T-helper 1 cell treated with Interleukin-12 subunit alpha and Interleukin-12 subunit beta and Interleukin-4 antibody, amounts not matched to agents 30 μg/mL and 1 μg/mL, for 36 hours (primary cell): ENCODE data around the gene NCK1.
A peak's percentile ranks its signal among the peaks of the same experiment; 100 is the strongest.
"Not testable (repeated sequence)": the region's sequence is repeated elsewhere in the genome, so short reads cannot be mapped to it uniquely, and the experiment has no call there.

Experiments
- H3K27ac Mint-ChIP-seq: one replicate; pipeline ENCODE4 v1.8.0; 2021; ENCODE audit warnings: mild to moderate bottlenecking, mixed read lengths
- H3K27me3 Mint-ChIP-seq: one replicate; pipeline ENCODE4 v1.8.0; 2021; ENCODE audit warnings: low read depth, mixed read lengths
- H3K36me3 Mint-ChIP-seq: one replicate; pipeline ENCODE4 v1.8.0; 2021; ENCODE audit warnings: low read depth, mixed read lengths
- H3K4me1 Mint-ChIP-seq: one replicate; pipeline ENCODE4 v1.8.0; 2021; ENCODE audit warnings: low read depth, mixed read lengths
- H3K4me3 Mint-ChIP-seq: one replicate; pipeline ENCODE4 v1.8.0; 2021; ENCODE audit warnings: mild to moderate bottlenecking, moderate library complexity, mixed read lengths
- H3K9me3 Mint-ChIP-seq: one replicate; pipeline ENCODE4 v1.8.0; 2021; ENCODE audit warnings: mixed read lengths

The NCK1 gene

GRCh38 chr3:136840252-136840651, 21.8 kb upstream of the NCK1 start:
- Mint-ChIP-seq H3K36me3 (peaks cover 22% of the 10 kb centered on the region), H3K4me3 (no peak overlapping the region), H3K27ac (peak overlapping the region; percentile 59), H3K27me3 (no peaks in the 10 kb centered on the region), H3K4me1 (peaks cover 24% of the 10 kb centered on the region), H3K9me3 (no peaks in the 10 kb centered on the region)

GRCh38 chr3:136842294-136842693, 19.7 kb upstream of the NCK1 start:
- Mint-ChIP-seq H3K27me3 (no peaks in the 10 kb centered on the region), H3K4me1 (peaks cover 24% of the 10 kb centered on the region), H3K36me3 (peaks cover 31% of the 10 kb centered on the region), H3K4me3 (no peak overlapping the region), H3K9me3 (no peaks in the 10 kb centered on the region), H3K27ac (no peak overlapping the region)

GRCh38 chr3:136844724-136845123, 17.3 kb upstream of the NCK1 start:
- peaks cover 10% of the 10 kb centered on the region for H3K4me1 Mint-ChIP-seq
- no peaks in the 10 kb centered on the region for H3K9me3 Mint-ChIP-seq
- H3K27ac Mint-ChIP-seq, result no peak overlapping the region

GRCh38 chr3:136852180-136852579, 9.8 kb upstream of the NCK1 start:
- Mint-ChIP-seq H3K27me3 (no peaks in the 10 kb centered on the region), H3K4me1 (peaks cover 9% of the 10 kb centered on the region), H3K9me3 (no peaks in the 10 kb centered on the region), H3K27ac (no peak overlapping the region), H3K36me3 (peaks cover 19% of the 10 kb centered on the region), H3K4me3 (no peak overlapping the region)

More at GRCh38 chr3:136844724-136845123, 17.3 kb upstream of the NCK1 start:
- Mint-ChIP-seq H3K4me3 (no peak overlapping the region), H3K27me3 (no peaks in the 10 kb centered on the region), H3K36me3 (peaks cover 25% of the 10 kb centered on the region)

- Mint-ChIP-seq H3K36me3 (peaks cover 21% of the 10 kb centered on the region), H3K27ac (no peak overlapping the region), H3K4me3 (no peak overlapping the region), H3K4me1 (peaks cover 33% of the 10 kb centered on the region), H3K27me3 (no peaks in the 10 kb centered on the region), H3K9me3 (no peaks in the 10 kb centered on the region)
Observed at GRCh38 chr3:136856665-136857064, 5.3 kb upstream of the NCK1 start.

GRCh38 chr3:136858381-136858780, 3.6 kb upstream of the NCK1 start:
- peaks cover 38% of the 10 kb centered on the region for H3K4me1 Mint-ChIP-seq
- H3K9me3 Mint-ChIP-seq, result no peaks in the 10 kb centered on the region
- H3K27me3 Mint-ChIP-seq, result no peaks in the 10 kb centered on the region
- H3K36me3 Mint-ChIP-seq, result peaks cover 23% of the 10 kb centered on the region
- no peak overlapping the region for H3K27ac Mint-ChIP-seq
- H3K4me3 Mint-ChIP-seq, result no peak overlapping the region

GRCh38 chr3:136860541-136860940, 1.5 kb upstream of the NCK1 start:
- Mint-ChIP-seq H3K9me3 (no peaks in the 10 kb centered on the region), H3K4me1 (peaks cover 41% of the 10 kb centered on the region), H3K27ac (peak overlapping the region; percentile 96), H3K4me3 (peak overlapping the region; percentile 97), H3K36me3 (peaks cover 17% of the 10 kb centered on the region), H3K27me3 (no peaks in the 10 kb centered on the region)

- H3K27ac Mint-ChIP-seq, result peak overlapping the region; percentile 96
- H3K9me3 Mint-ChIP-seq, result no peaks in the 10 kb centered on the region
- peaks cover 13% of the 10 kb centered on the region for H3K36me3 Mint-ChIP-seq
- peaks cover 43% of the 10 kb centered on the region for H3K4me1 Mint-ChIP-seq
- H3K27me3 Mint-ChIP-seq, result no peaks in the 10 kb centered on the region
- H3K4me3 Mint-ChIP-seq, result peak overlapping the region; percentile 97
Observed at GRCh38 chr3:136862617-136863322, 762 bp downstream of the NCK1 start.

- Mint-ChIP-seq H3K27me3 (no peaks in the 10 kb centered on the region), H3K9me3 (peaks cover 18% of the 10 kb centered on the region), H3K4me3 (no peak overlapping the region), H3K27ac (no peak overlapping the region), H3K36me3 (peaks cover 42% of the 10 kb centered on the region), H3K4me1 (peaks cover 32% of the 10 kb centered on the region)
Observed at GRCh38 chr3:136869282-136869681, 7.3 kb downstream of the NCK1 start.

- not testable (repeated sequence) for H3K4me3 Mint-ChIP-seq, H3K27ac Mint-ChIP-seq, H3K27me3 Mint-ChIP-seq
- H3K36me3 Mint-ChIP-seq, result peaks cover 47% of the 10 kb centered on the region
- peaks cover 25% of the 10 kb centered on the region for H3K4me1 Mint-ChIP-seq
- H3K9me3 Mint-ChIP-seq, result peaks cover 20% of the 10 kb centered on the region
Observed at GRCh38 chr3:136872258-136872657, 10.2 kb downstream of the NCK1 start.

- H3K27me3 Mint-ChIP-seq, H3K4me3 Mint-ChIP-seq, H3K27ac Mint-ChIP-seq: not testable (repeated sequence)
- Mint-ChIP-seq H3K4me1 (peaks cover 28% of the 10 kb centered on the region), H3K36me3 (peaks cover 33% of the 10 kb centered on the region), H3K9me3 (peaks cover 16% of the 10 kb centered on the region)
Observed at GRCh38 chr3:136879510-136879909, 17.5 kb downstream of the NCK1 start.

GRCh38 chr3:136882571-136882970, 20.6 kb downstream of the NCK1 start:
- Mint-ChIP-seq H3K27ac (no peak overlapping the region), H3K27me3 (no peaks in the 10 kb centered on the region), H3K9me3 (peaks cover 10% of the 10 kb centered on the region), H3K4me3 (no peak overlapping the region), H3K36me3 (peaks cover 26% of the 10 kb centered on the region), H3K4me1 (peaks cover 37% of the 10 kb centered on the region)

GRCh38 chr3:136883967-136884720, 22.1 kb downstream of the NCK1 start:
- Mint-ChIP-seq H3K4me3 (no peak overlapping the region), H3K9me3 (peaks cover 1% of the 10 kb centered on the region), H3K27me3 (no peaks in the 10 kb centered on the region), H3K4me1 (peaks cover 37% of the 10 kb centered on the region), H3K36me3 (peaks cover 27% of the 10 kb centered on the region), H3K27ac (no peak overlapping the region)

- Mint-ChIP-seq H3K4me1 (peaks cover 37% of the 10 kb centered on the region), H3K4me3 (peak overlapping the region; percentile 36), H3K27me3 (no peaks in the 10 kb centered on the region), H3K27ac (peak overlapping the region; percentile 23), H3K36me3 (peaks cover 29% of the 10 kb centered on the region), H3K9me3 (peaks cover 2% of the 10 kb centered on the region)
Observed at GRCh38 chr3:136885357-136886213, 23.6 kb downstream of the NCK1 start.
